ENCODE results near the gene SEC31A. TPM values are rescaled to one million over a fixed set of nuclear protein-coding genes. Genes with fewer than 3 reads are reported as not detected.
"Not testable (repeated sequence)": the region's sequence is repeated elsewhere in the genome, so short reads cannot be mapped to it uniquely, and the experiment has no call there.

Gene SEC31A
- total RNA-seq, 5 donors from 2014 or later (not counting 1 experiment from before 2014, with no cell fraction given): 107 to 146 (median 130) TPM

- ATAC-seq (replicated peaks in 1 of 4): no peak
- POLR2A ChIA-PET: no interaction called here
- DNase-seq: no peak
Observed at GRCh38 chr4:82919386-82919785, 28.4 kb upstream of the SEC31A start.

GRCh38 chr4:82918091-82918490 is 27.1 kb upstream of the SEC31A start:
- no peak overlapping the region for H3K27ac Mint-ChIP-seq
- H3K4me3 Mint-ChIP-seq: no peak overlapping the region
- no peaks in the 10 kb centered on the region for H3K9me3 Mint-ChIP-seq
- Histone ChIP-seq H3K4me1 (ENCODE audit: control insufficient read depth in 1 of 2, extremely low read depth in 1 of 2, insufficient read depth in 2 of 2, low read length in 2 of 2) (no peaks in the 10 kb centered on the region), H3K9me3 (no peaks in the 10 kb centered on the region), H3K27ac (ENCODE audit: low read length) (no peak overlapping the region), H3K36me3 (ENCODE audit: control insufficient read depth in 2 of 2, extremely low read depth in 1 of 2, insufficient read depth in 1 of 2, low read length in 1 of 2) (no peaks in the 10 kb centered on the region), H3K27me3 (replicated peaks in 1 of 2; ENCODE audit: control insufficient read depth in 2 of 2, extremely low read depth in 1 of 2, insufficient read depth in 2 of 2, low read length in 1 of 2) (no peaks in the 10 kb centered on the region), H3K4me3 (ENCODE audit: control insufficient read depth in 1 of 2, extremely low read depth in 1 of 2, low read length in 1 of 2) (no peak overlapping the region)
- no peak for DNase-seq
- POLR2A ChIA-PET: no interaction called here
- 96% methylated on average over 6 of the region's 7 CpGs for WGBS (ENCODE audit: insufficient coverage)
- no peaks in the 10 kb centered on the region for H3K4me1 Mint-ChIP-seq
- CTCF ChIA-PET: no interaction called here
- ATAC-seq (replicated peaks in 1 of 4): no peak
- no peaks in the 10 kb centered on the region for H3K27me3 Mint-ChIP-seq
- H3K36me3 Mint-ChIP-seq: peaks cover 28% of the 10 kb centered on the region

More at GRCh38 chr4:82919386-82919785, 28.4 kb upstream of the SEC31A start:
- Mint-ChIP-seq H3K27me3 (no peaks in the 10 kb centered on the region), H3K27ac (no peak overlapping the region), H3K9me3 (no peaks in the 10 kb centered on the region), H3K4me1 (no peaks in the 10 kb centered on the region), H3K4me3 (no peak overlapping the region), H3K36me3 (peaks cover 23% of the 10 kb centered on the region)
- Histone ChIP-seq H3K27me3 (replicated peaks in 1 of 2; ENCODE audit: control insufficient read depth in 2 of 2, extremely low read depth in 1 of 2, insufficient read depth in 2 of 2, low read length in 1 of 2) (no peaks in the 10 kb centered on the region), H3K4me3 (ENCODE audit: control insufficient read depth in 1 of 2, extremely low read depth in 1 of 2, low read length in 1 of 2) (no peak overlapping the region), H3K36me3 (ENCODE audit: control insufficient read depth in 2 of 2, extremely low read depth in 1 of 2, insufficient read depth in 1 of 2, low read length in 1 of 2) (no peaks in the 10 kb centered on the region), H3K4me1 (ENCODE audit: control insufficient read depth in 1 of 2, extremely low read depth in 1 of 2, insufficient read depth in 2 of 2, low read length in 2 of 2) (no peaks in the 10 kb centered on the region), H3K9me3 (no peaks in the 10 kb centered on the region), H3K27ac (ENCODE audit: low read length) (no peak overlapping the region)
- CTCF ChIA-PET: no interaction called here
- WGBS (ENCODE audit: insufficient coverage): no CpG with 5 or more reads among the region's 2 CpGs

GRCh38 chr4:82913968-82914367 is 23.0 kb upstream of the SEC31A start:
- H3K9me3 ChIP-seq; H3K4me3 Mint-ChIP-seq; DNase-seq; H3K4me3 ChIP-seq (ENCODE audit: control insufficient read depth in 1 of 2, extremely low read depth in 1 of 2, low read length in 1 of 2); H3K27ac Mint-ChIP-seq; H3K4me1 ChIP-seq (ENCODE audit: control insufficient read depth in 1 of 2, extremely low read depth in 1 of 2, insufficient read depth in 2 of 2, low read length in 2 of 2); POLR2A ChIA-PET; H3K36me3 ChIP-seq (ENCODE audit: control insufficient read depth in 2 of 2, extremely low read depth in 1 of 2, insufficient read depth in 1 of 2, low read length in 1 of 2); H3K9me3 Mint-ChIP-seq; ATAC-seq (replicated peaks in 1 of 4); H3K27me3 ChIP-seq (replicated peaks in 1 of 2; ENCODE audit: control insufficient read depth in 2 of 2, extremely low read depth in 1 of 2, insufficient read depth in 2 of 2, low read length in 1 of 2); H3K27me3 Mint-ChIP-seq; H3K4me1 Mint-ChIP-seq; H3K27ac ChIP-seq (ENCODE audit: low read length): not testable (repeated sequence)
- WGBS (ENCODE audit: insufficient coverage): no CpG with 5 or more reads among the region's 2 CpGs
- H3K36me3 Mint-ChIP-seq: peaks cover 38% of the 10 kb centered on the region
- CTCF ChIA-PET: interaction anchor here in 1 of 2 donors (0.6 kb wide), 1 partner anchor 369 kb away, joined by 3 read pairs; no protein-coding TSS in a partner anchor

- Mint-ChIP-seq H3K4me3 (no peak overlapping the region), H3K27ac (no peak overlapping the region), H3K9me3 (no peaks in the 10 kb centered on the region), H3K36me3 (peaks cover 37% of the 10 kb centered on the region), H3K4me1 (no peaks in the 10 kb centered on the region), H3K27me3 (no peaks in the 10 kb centered on the region)
- Histone ChIP-seq H3K4me1 (ENCODE audit: control insufficient read depth in 1 of 2, extremely low read depth in 1 of 2, insufficient read depth in 2 of 2, low read length in 2 of 2) (no peaks in the 10 kb centered on the region), H3K27me3 (replicated peaks in 1 of 2; ENCODE audit: control insufficient read depth in 2 of 2, extremely low read depth in 1 of 2, insufficient read depth in 2 of 2, low read length in 1 of 2) (no peaks in the 10 kb centered on the region), H3K4me3 (ENCODE audit: control insufficient read depth in 1 of 2, extremely low read depth in 1 of 2, low read length in 1 of 2) (no peak overlapping the region), H3K27ac (ENCODE audit: low read length) (no peak overlapping the region), H3K9me3 (no peaks in the 10 kb centered on the region), H3K36me3 (ENCODE audit: control insufficient read depth in 2 of 2, extremely low read depth in 1 of 2, insufficient read depth in 1 of 2, low read length in 1 of 2) (peaks cover 0 to 3% of the 10 kb centered on the region in 2 donors)
- DNase-seq (no peak), ATAC-seq (replicated peaks in 1 of 4) (no peak)
- no CpG with 5 or more reads among the region's 2 CpGs for WGBS (ENCODE audit: insufficient coverage)
- POLR2A ChIA-PET: no interaction called here
- CTCF ChIA-PET: no interaction called here
Observed at GRCh38 chr4:82913305-82913704, 22.4 kb upstream of the SEC31A start.

GRCh38 chr4:82909326-82909725 is 18.4 kb upstream of the SEC31A start:
- Mint-ChIP-seq H3K36me3 (peaks cover 23% of the 10 kb centered on the region), H3K27ac (no peak overlapping the region), H3K4me1 (peaks cover 6 to 9% (median 7%) of the 10 kb centered on the region in 3 donors), H3K4me3 (no peak overlapping the region), H3K9me3 (no peaks in the 10 kb centered on the region), H3K27me3 (no peaks in the 10 kb centered on the region)
- Histone ChIP-seq H3K4me1 (ENCODE audit: control insufficient read depth in 1 of 2, extremely low read depth in 1 of 2, insufficient read depth in 2 of 2, low read length in 2 of 2) (no peaks in the 10 kb centered on the region), H3K9me3 (no peaks in the 10 kb centered on the region), H3K36me3 (ENCODE audit: control insufficient read depth in 2 of 2, extremely low read depth in 1 of 2, insufficient read depth in 1 of 2, low read length in 1 of 2) (peaks cover 0 to 3% of the 10 kb centered on the region in 2 donors), H3K27me3 (replicated peaks in 1 of 2; ENCODE audit: control insufficient read depth in 2 of 2, extremely low read depth in 1 of 2, insufficient read depth in 2 of 2, low read length in 1 of 2) (no peaks in the 10 kb centered on the region), H3K27ac (ENCODE audit: low read length) (no peak overlapping the region), H3K4me3 (ENCODE audit: control insufficient read depth in 1 of 2, extremely low read depth in 1 of 2, low read length in 1 of 2) (no peak overlapping the region)
- ChIA-PET POLR2A (no interaction called here), CTCF (interaction anchor here in 1 of 2 donors (0.5 kb wide), 1 partner anchor 169 kb away, joined by 3 read pairs; no protein-coding TSS in a partner anchor)
- DNase-seq: no peak
- no CpG with 5 or more reads among the region's 1 CpG for WGBS (ENCODE audit: insufficient coverage)
- ATAC-seq (replicated peaks in 1 of 4): no peak

- ChIA-PET POLR2A (interaction anchor here (0.6 to 1.2 kb wide), 2 partner anchors 54 to 91 kb away, joined by 3 read pairs; no protein-coding TSS in a partner anchor), CTCF (interaction anchor here in 1 of 2 donors (1.4 kb wide), 1 partner anchor 129 kb away, joined by 3 read pairs; the partner anchor contains the start of gene COPS4)
- Mint-ChIP-seq H3K36me3 (peaks cover 18% of the 10 kb centered on the region), H3K27ac (no peak overlapping the region), H3K27me3 (no peaks in the 10 kb centered on the region), H3K9me3 (no peaks in the 10 kb centered on the region), H3K4me3 (no peak overlapping the region), H3K4me1 (peaks cover 6 to 16% (median 12%) of the 10 kb centered on the region in 3 donors)
- Histone ChIP-seq H3K36me3 (ENCODE audit: control insufficient read depth in 2 of 2, extremely low read depth in 1 of 2, insufficient read depth in 1 of 2, low read length in 1 of 2) (no peaks in the 10 kb centered on the region), H3K27ac (ENCODE audit: low read length) (no peak overlapping the region), H3K4me1 (ENCODE audit: control insufficient read depth in 1 of 2, extremely low read depth in 1 of 2, insufficient read depth in 2 of 2, low read length in 2 of 2) (peaks cover 0 to 3% of the 10 kb centered on the region in 2 experiments), H3K4me3 (ENCODE audit: control insufficient read depth in 1 of 2, extremely low read depth in 1 of 2, low read length in 1 of 2) (no peak overlapping the region), H3K27me3 (replicated peaks in 1 of 2; ENCODE audit: control insufficient read depth in 2 of 2, extremely low read depth in 1 of 2, insufficient read depth in 2 of 2, low read length in 1 of 2) (no peaks in the 10 kb centered on the region), H3K9me3 (no peaks in the 10 kb centered on the region)
- ATAC-seq (replicated peaks in 1 of 4) (no peak), DNase-seq (no peak)
- 100% methylated on average over 1 of the region's 3 CpGs for WGBS (ENCODE audit: insufficient coverage)
Observed at GRCh38 chr4:82906469-82906868, 15.5 kb upstream of the SEC31A start.
